GM12873 (cell line): ENCODE measurements around the gene IPO9.
A peak's percentile ranks its signal among the peaks of the same experiment; 100 is the strongest.

Source experiments
- CTCF ChIP-seq: IDR thresholded peaks from 2 replicates; pipeline ENCODE4 v1.5.1; 2012; ENCODE audit warnings: low read depth, mild to moderate bottlenecking, moderate library complexity, low read length, control low read depth; ENCODE audit not compliant: insufficient read depth; ENCODE audit errors: missing control alignments

Gene IPO9

GRCh38 chr1:201850053-201850397 is 21.1 kb downstream of the IPO9 start:
- no peak for TF ChIP-seq CTCF

- TF ChIP-seq CTCF: no peak
Measured at GRCh38 chr1:201851949-201852348, 23.0 kb downstream of the IPO9 start.

GRCh38 chr1:201859424-201859823 is 30.5 kb downstream of the IPO9 start:
- TF ChIP-seq CTCF: no peak

GRCh38 chr1:201861448-201861847 is 32.5 kb downstream of the IPO9 start:
- TF ChIP-seq CTCF: no peak

- TF ChIP-seq CTCF: no peak
Measured at GRCh38 chr1:201870397-201870796, 41.4 kb downstream of the IPO9 start.

GRCh38 chr1:201874672-201875071 is 45.7 kb downstream of the IPO9 start:
- no peak for TF ChIP-seq CTCF

- TF ChIP-seq CTCF: peak; percentile 27
Measured at GRCh38 chr1:201876148-201876818, 47.3 kb downstream of the IPO9 start.
